ENCODE data around the gene OPCML. TPM values are rescaled to one million over a fixed set of nuclear protein-coding genes. Genes with fewer than 3 reads are reported as not detected.

The OPCML gene
- total and polyA plus RNA-seq, 2 experiments from 2014 or later: 1.2 to 4.4 TPM

GRCh38 chr11:132872211-132872610 is 660.1 kb downstream of the OPCML start:
- Histone ChIP-seq H3K9me2 (ENCODE audit: insufficient read depth) (no peaks in the 10 kb centered on the region; the same call in 1 of the 2 replicates), H2AFZ (no peak overlapping the region), H4K20me1 (replicated peaks; ENCODE audit: insufficient read depth) (no peaks in the 10 kb centered on the region), H3K4me3 (no peak overlapping the region), H3K4me1 (ENCODE audit: insufficient read depth) (no peaks in the 10 kb centered on the region), H3K27me3 (ENCODE audit: insufficient read depth) (no peaks in the 10 kb centered on the region), H3K4me2 (no peak overlapping the region), H3K27ac (ENCODE audit: low read depth) (no peak overlapping the region), H3K79me2 (replicated peaks; ENCODE audit: insufficient read depth) (no peaks in the 10 kb centered on the region), H3F3A (replicated peaks; ENCODE audit: low read depth) (0 out of 2 replicates have a peak, but pooled peaks cover 3% of the 10 kb centered on the region), H3K36me3 (ENCODE audit: insufficient read depth) (no peaks in the 10 kb centered on the region)
- no peaks in the 10 kb centered on the region for H3K27me3 Mint-ChIP-seq (ENCODE audit: insufficient read depth, low read depth, poor library complexity)
- no peaks in the 10 kb centered on the region for H3K9me3 Mint-ChIP-seq
- no peak for ATAC-seq
- H3K4me3 Mint-ChIP-seq: no peak overlapping the region
- no peaks in the 10 kb centered on the region for H3K36me3 Mint-ChIP-seq (ENCODE audit: low read depth)
- no peaks in the 10 kb centered on the region; the same call in 1 of the 3 replicates for H3K4me1 Mint-ChIP-seq
- no peak overlapping the region for H3K27ac Mint-ChIP-seq
- TF ChIP-seq CREB1 (CRISPR knock-in tag; IDR thresholded peaks at IDR 0.05; ENCODE audit: low read depth) (no peak), EZH2phosphoT487 (IDR thresholded peaks at IDR 0.05; ENCODE audit: unreplicated experiment) (no peak), ETS1 (IDR thresholded peaks at IDR 0.05) (no peak), JUNB (IDR thresholded peaks at IDR 0.05; ENCODE audit: unreplicated experiment) (no peak), ZNF462 (CRISPR knock-in tag; IDR thresholded peaks at IDR 0.05) (no peak), REST (IDR thresholded peaks at IDR 0.05; ENCODE audit: unreplicated experiment) (no peak)
- no peak for DNase-seq (ENCODE audit: low spot score)

Data from GM23338 (cell line).